Activated naive CD4-positive, alpha-beta T cell treated with anti-CD3 and anti-CD28 coated beads for 36 hours (primary cell): ENCODE results near the gene NR1I3. TPM values are rescaled to one million over a fixed set of nuclear protein-coding genes. Genes with fewer than 3 reads are reported as not detected.
A peak's percentile ranks its signal among the peaks of the same experiment; 100 is the strongest.

Source experiments
- CTCF ChIA-PET: fragments of 350-600 bp; sonication (Branson Sonifier 250); formaldehyde crosslinking; loops from one replicate; lab custom pipeline; 2021; ENCODE audit warnings: antibody characterized with exemption; lab: Charles Lee
- DNase-seq: peaks from one replicate; pipeline ENCODE4 v3.0.0-alpha.2; 2020
- H3K27ac Mint-ChIP-seq: one replicate; pipeline ENCODE4 v1.8.0; 2021; ENCODE audit warnings: mild to moderate bottlenecking, mixed read lengths
- H3K27me3 Mint-ChIP-seq: one replicate; pipeline ENCODE4 v1.8.0; 2021; ENCODE audit warnings: low read depth, mixed read lengths
- H3K36me3 Mint-ChIP-seq: one replicate; pipeline ENCODE4 v1.8.0; 2021; ENCODE audit warnings: low read depth, mixed read lengths
- H3K4me1 Mint-ChIP-seq: one replicate; pipeline ENCODE4 v1.8.0; 2021; ENCODE audit warnings: low read depth, mixed read lengths
- H3K4me3 Mint-ChIP-seq: one replicate; pipeline ENCODE4 v1.8.0; 2021; ENCODE audit warnings: mild to moderate bottlenecking, moderate library complexity, mixed read lengths
- H3K9me3 Mint-ChIP-seq: one replicate; pipeline ENCODE4 v1.8.0; 2021; ENCODE audit warnings: mixed read lengths
- intact Hi-C: fragments of 100-400 bp; cut with micrococcal nuclease; formaldehyde crosslinking; loops from one replicate; pipeline ENCODE4 v1.15.1; 2023
- total RNA-seq, 2 experiments: library from RNA; stranded (reverse); gene quantifications; one replicate each; pipeline ENCODE4 v1.2.3, GENCODE V29; 2021

Gene NR1I3
- total RNA-seq, 2 experiments from 2014 or later, result not detected

- intact Hi-C loops, result no loop called here
- H3K27ac Mint-ChIP-seq, result peak overlapping the region; percentile 40
Observed at GRCh38 chr1:161198194-161198896, 39.7 kb downstream of the NR1I3 start.

GRCh38 chr1:161197560-161198193 is 40.3 kb downstream of the NR1I3 start:
- Mint-ChIP-seq H3K4me1 (peaks cover 55% of the 10 kb centered on the region), H3K4me3 (no peak overlapping the region), H3K27ac (no peak overlapping the region), H3K9me3 (no peaks in the 10 kb centered on the region), H3K27me3 (no peaks in the 10 kb centered on the region), H3K36me3 (peaks cover 1% of the 10 kb centered on the region)
- CTCF ChIA-PET, result interaction anchor here (0.8 kb wide), 1 partner anchor 9 kb away, joined by 3 read pairs; no protein-coding TSS in a partner anchor
- no peak for DNase-seq
- intact Hi-C loops, result no loop called here

More at GRCh38 chr1:161198194-161198896, 39.7 kb downstream of the NR1I3 start:
- H3K36me3 Mint-ChIP-seq, result peaks cover 2% of the 10 kb centered on the region
- CTCF ChIA-PET, result interaction anchor here (0.6 to 1.6 kb wide), 5 partner anchors 11 to 183 kb away, joined by 3 to 4 read pairs (median 3); partner anchors contain the start of gene TOMM40L
- no peaks in the 10 kb centered on the region for H3K27me3 Mint-ChIP-seq
- H3K4me3 Mint-ChIP-seq, result no peak overlapping the region
- no peaks in the 10 kb centered on the region for H3K9me3 Mint-ChIP-seq
- DNase-seq, result no peak
- H3K4me1 Mint-ChIP-seq, result peaks cover 56% of the 10 kb centered on the region

GRCh38 chr1:161196521-161197451 is 41.2 kb downstream of the NR1I3 start:
- intact Hi-C loops, result no loop called here
- peaks cover 54% of the 10 kb centered on the region for H3K4me1 Mint-ChIP-seq
- H3K27me3 Mint-ChIP-seq, result no peaks in the 10 kb centered on the region
- H3K36me3 Mint-ChIP-seq, result no peaks in the 10 kb centered on the region
- no peak for DNase-seq
- CTCF ChIA-PET, result interaction anchor here (0.8 kb wide), 1 partner anchor 8 kb away, joined by 3 read pairs; no protein-coding TSS in a partner anchor
- H3K9me3 Mint-ChIP-seq, result no peaks in the 10 kb centered on the region
- H3K27ac Mint-ChIP-seq, result no peak overlapping the region
- no peak overlapping the region for H3K4me3 Mint-ChIP-seq

GRCh38 chr1:161196111-161196510 is 41.9 kb downstream of the NR1I3 start:
- CTCF ChIA-PET, result interaction anchor here (1.1 kb wide), 1 partner anchor 53 kb away, joined by 4 read pairs; no protein-coding TSS in a partner anchor
- Mint-ChIP-seq H3K27me3 (no peaks in the 10 kb centered on the region), H3K4me1 (peaks cover 47% of the 10 kb centered on the region), H3K4me3 (no peak overlapping the region), H3K36me3 (no peaks in the 10 kb centered on the region), H3K9me3 (no peaks in the 10 kb centered on the region), H3K27ac (no peak overlapping the region)
- no peak for DNase-seq
- intact Hi-C loops, result no loop called here

GRCh38 chr1:161195171-161195570 is 42.8 kb downstream of the NR1I3 start:
- Mint-ChIP-seq H3K4me3 (no peak overlapping the region), H3K36me3 (no peaks in the 10 kb centered on the region), H3K27me3 (no peaks in the 10 kb centered on the region), H3K27ac (peak overlapping the region; percentile 35), H3K9me3 (no peaks in the 10 kb centered on the region), H3K4me1 (peaks cover 38% of the 10 kb centered on the region)
- CTCF ChIA-PET, result interaction anchor here (0.5 to 1.7 kb wide), 7 partner anchors 13 to 187 kb away, joined by 3 to 8 read pairs (median 4); no protein-coding TSS in a partner anchor
- no peak for DNase-seq
- intact Hi-C loops, result no loop called here

- no peak for DNase-seq
- CTCF ChIA-PET, result interaction anchor here (0.6 to 4.4 kb wide), 13 partner anchors 10 to 188 kb away, joined by 3 to 69 read pairs (median 6); partner anchors contain the start of genes APOA2, NDUFS2 and TOMM40L
- Mint-ChIP-seq H3K9me3 (no peaks in the 10 kb centered on the region), H3K36me3 (no peaks in the 10 kb centered on the region), H3K27me3 (no peaks in the 10 kb centered on the region), H3K27ac (no peak overlapping the region), H3K4me1 (peaks cover 30% of the 10 kb centered on the region), H3K4me3 (no peak overlapping the region)
- intact Hi-C loops, result no loop called here
Observed at GRCh38 chr1:161193561-161194235, 44.3 kb downstream of the NR1I3 start.

- intact Hi-C loops, result loop anchor here (1.0 kb wide), 4 partner anchors 33 to 190 kb away; no protein-coding TSS in a partner anchor
- H3K27ac Mint-ChIP-seq, result peak overlapping the region; percentile 51
- no peaks in the 10 kb centered on the region for H3K9me3 Mint-ChIP-seq
- no peaks in the 10 kb centered on the region for H3K27me3 Mint-ChIP-seq
- H3K36me3 Mint-ChIP-seq, result no peaks in the 10 kb centered on the region
- H3K4me1 Mint-ChIP-seq, result peaks cover 34% of the 10 kb centered on the region
- H3K4me3 Mint-ChIP-seq, result no peak overlapping the region
- peak; percentile 84 for DNase-seq
- CTCF ChIA-PET, result interaction anchor here (0.6 to 4.4 kb wide), 20 partner anchors 10 to 191 kb away, joined by 3 to 69 read pairs (median 6); partner anchors contain the start of genes APOA2, NDUFS2, PPOX and TOMM40L
Observed at GRCh38 chr1:161192476-161193465, 45.2 kb downstream of the NR1I3 start.

- no peak overlapping the region for H3K27ac Mint-ChIP-seq
- no peak overlapping the region for H3K4me3 Mint-ChIP-seq
- H3K27me3 Mint-ChIP-seq, result no peaks in the 10 kb centered on the region
- intact Hi-C loops, result loop anchor here (1.0 kb wide), 4 partner anchors 33 to 190 kb away; no protein-coding TSS in a partner anchor
- H3K36me3 Mint-ChIP-seq, result no peaks in the 10 kb centered on the region
- CTCF ChIA-PET, result interaction anchor here (0.6 to 4.4 kb wide), 23 partner anchors 10 to 191 kb away, joined by 3 to 69 read pairs (median 5); partner anchors contain the start of genes APOA2, NDUFS2, PPOX and TOMM40L
- no peak for DNase-seq
- no peaks in the 10 kb centered on the region for H3K9me3 Mint-ChIP-seq
- H3K4me1 Mint-ChIP-seq, result peaks cover 40% of the 10 kb centered on the region
Observed at GRCh38 chr1:161191971-161192370, 46.0 kb downstream of the NR1I3 start.

GRCh38 chr1:161190962-161191521 is 47.0 kb downstream of the NR1I3 start:
- Mint-ChIP-seq H3K27me3 (no peaks in the 10 kb centered on the region), H3K4me1 (peaks cover 48% of the 10 kb centered on the region), H3K4me3 (no peak overlapping the region), H3K9me3 (no peaks in the 10 kb centered on the region), H3K27ac (no peak overlapping the region), H3K36me3 (no peaks in the 10 kb centered on the region)
- DNase-seq, result no peak
- intact Hi-C loops, result no loop called here
- CTCF ChIA-PET, result interaction anchor here (0.6 to 4.4 kb wide), 17 partner anchors 9 to 192 kb away, joined by 3 to 69 read pairs (median 5); partner anchors contain the start of genes NDUFS2, PPOX and TOMM40L

- H3K9me3 Mint-ChIP-seq, result no peaks in the 10 kb centered on the region
- H3K4me3 Mint-ChIP-seq, result no peak overlapping the region
- H3K4me1 Mint-ChIP-seq, result peaks cover 53% of the 10 kb centered on the region
- no peaks in the 10 kb centered on the region for H3K27me3 Mint-ChIP-seq
- no peaks in the 10 kb centered on the region for H3K36me3 Mint-ChIP-seq
- DNase-seq, result no peak
- intact Hi-C loops, result loop anchor here (10.0 kb wide), 1 partner anchor 556 kb away; the partner anchor contains the start of gene DUSP12
- no peak overlapping the region for H3K27ac Mint-ChIP-seq
- CTCF ChIA-PET, result interaction anchor here (1.0 kb wide), 1 partner anchor 15 kb away, joined by 5 read pairs; no protein-coding TSS in a partner anchor
Observed at GRCh38 chr1:161189036-161189435, 49.0 kb downstream of the NR1I3 start.
